ENCODE measurements around the gene PKIG.

Gene PKIG

GRCh38 chr20:44594730-44595129 lies 12.4 kb downstream of the PKIG start:
- no peak overlapping the region for H3K4me3 ChIP-seq (ENCODE audit: low read depth, low read length)

GRCh38 chr20:44596010-44596409 lies 13.6 kb downstream of the PKIG start:
- no peak overlapping the region for H3K4me3 ChIP-seq (ENCODE audit: low read depth, low read length)

- no peak overlapping the region for H3K4me3 ChIP-seq (ENCODE audit: low read depth, low read length)
These were observed 14.5 kb downstream of the PKIG start for GRCh38 chr20:44596876-44597275.

- H3K4me3 ChIP-seq (ENCODE audit: low read depth, low read length): no peak overlapping the region
These were observed 15.1 kb downstream of the PKIG start for GRCh38 chr20:44597516-44597915.

- H3K4me3 ChIP-seq (ENCODE audit: low read depth, low read length): no peak overlapping the region
These were observed 15.6 kb downstream of the PKIG start for GRCh38 chr20:44597930-44598329.

- no peak overlapping the region for H3K4me3 ChIP-seq (ENCODE audit: low read depth, low read length)
These were observed 16.3 kb downstream of the PKIG start for GRCh38 chr20:44598423-44599305.

GRCh38 chr20:44599715-44600114 lies 17.3 kb downstream of the PKIG start:
- H3K4me3 ChIP-seq (ENCODE audit: low read depth, low read length): no peak overlapping the region

- H3K4me3 ChIP-seq (ENCODE audit: low read depth, low read length): no peak overlapping the region
These were observed 17.9 kb downstream of the PKIG start for GRCh38 chr20:44600301-44600700.

- H3K4me3 ChIP-seq (ENCODE audit: low read depth, low read length): no peak overlapping the region
These were observed 18.4 kb downstream of the PKIG start for GRCh38 chr20:44600758-44601201.

GRCh38 chr20:44601236-44601671 lies 18.9 kb downstream of the PKIG start:
- H3K4me3 ChIP-seq (ENCODE audit: low read depth, low read length): no peak overlapping the region

GRCh38 chr20:44601801-44602204 lies 19.4 kb downstream of the PKIG start:
- H3K4me3 ChIP-seq (ENCODE audit: low read depth, low read length): no peak overlapping the region

- H3K4me3 ChIP-seq (ENCODE audit: low read depth, low read length): no peak overlapping the region
These were observed 20.9 kb downstream of the PKIG start for GRCh38 chr20:44603327-44603726.

GRCh38 chr20:44606725-44607441 lies 24.5 kb downstream of the PKIG start:
- H3K4me3 ChIP-seq (ENCODE audit: low read depth, low read length): no peak overlapping the region

GRCh38 chr20:44609006-44609515 lies 26.7 kb downstream of the PKIG start:
- no peak overlapping the region for H3K4me3 ChIP-seq (ENCODE audit: low read depth, low read length)

- no peak overlapping the region for H3K4me3 ChIP-seq (ENCODE audit: low read depth, low read length)
These were observed 27.3 kb downstream of the PKIG start for GRCh38 chr20:44609516-44610312.

GRCh38 chr20:44610313-44610962 lies 28.1 kb downstream of the PKIG start:
- no peak overlapping the region for H3K4me3 ChIP-seq (ENCODE audit: low read depth, low read length)

- no peak overlapping the region for H3K4me3 ChIP-seq (ENCODE audit: low read depth, low read length)
These were observed 31.2 kb downstream of the PKIG start for GRCh38 chr20:44613575-44613974.

- H3K4me3 ChIP-seq (ENCODE audit: low read depth, low read length): no peak overlapping the region
These were observed 32.1 kb downstream of the PKIG start for GRCh38 chr20:44614525-44614924.

GRCh38 chr20:44615169-44615791 lies 32.9 kb downstream of the PKIG start:
- H3K4me3 ChIP-seq (ENCODE audit: low read depth, low read length): no peak overlapping the region

All from iPS-11a (cell line).